ENCODE measurements around the gene FANK1.
A peak's percentile ranks its signal among the peaks of the same experiment; 100 is the strongest.

The FANK1 gene

GRCh38 chr10:125976960-125977605, 80.7 kb downstream of the FANK1 start:
- H3K27me3 ChIP-seq, result no peaks in the 10 kb centered on the region
- no peak overlapping the region for H3K9ac ChIP-seq
- TF ChIP-seq Cebpa-rat (IDR thresholded peaks at IDR 0.05), result no peak
- no peak overlapping the region for H3K4me3 ChIP-seq
- no peaks in the 10 kb centered on the region for H3K9me3 ChIP-seq
- H3K36me3 ChIP-seq, result no peaks in the 10 kb centered on the region
- H3K4me1 ChIP-seq, result no peaks in the 10 kb centered on the region
- H4K20me1 ChIP-seq, result no peaks in the 10 kb centered on the region
- H3K4me2 ChIP-seq, result no peak overlapping the region
- no peak overlapping the region for H3K27ac ChIP-seq

GRCh38 chr10:125979976-125980375, 83.6 kb downstream of the FANK1 start:
- Histone ChIP-seq H4K20me1 (no peaks in the 10 kb centered on the region), H3K9me3 (no peaks in the 10 kb centered on the region), H3K4me2 (no peak overlapping the region), H3K4me1 (no peaks in the 10 kb centered on the region), H3K27me3 (no peaks in the 10 kb centered on the region), H3K36me3 (no peaks in the 10 kb centered on the region), H3K4me3 (no peak overlapping the region), H3K9ac (no peak overlapping the region), H3K27ac (no peak overlapping the region)
- no peak for TF ChIP-seq Cebpa-rat (IDR thresholded peaks at IDR 0.05)

- Histone ChIP-seq H3K27ac (no peak overlapping the region), H3K27me3 (no peaks in the 10 kb centered on the region), H3K9me3 (no peaks in the 10 kb centered on the region), H3K4me2 (no peak overlapping the region), H3K4me3 (no peak overlapping the region), H3K9ac (no peak overlapping the region), H4K20me1 (no peaks in the 10 kb centered on the region), H3K4me1 (no peaks in the 10 kb centered on the region), H3K36me3 (no peaks in the 10 kb centered on the region)
- TF ChIP-seq Cebpa-rat (IDR thresholded peaks at IDR 0.05), result no peak
These were observed 84.2 kb downstream of the FANK1 start for GRCh38 chr10:125980521-125981035.

- TF ChIP-seq Cebpa-rat (IDR thresholded peaks at IDR 0.05), result no peak
- Histone ChIP-seq H3K9me3 (no peaks in the 10 kb centered on the region), H3K4me2 (no peak overlapping the region), H4K20me1 (no peaks in the 10 kb centered on the region), H3K27ac (no peak overlapping the region), H3K4me3 (no peak overlapping the region), H3K9ac (no peak overlapping the region), H3K4me1 (no peaks in the 10 kb centered on the region), H3K36me3 (no peaks in the 10 kb centered on the region), H3K27me3 (no peaks in the 10 kb centered on the region)
These were observed 86.0 kb downstream of the FANK1 start for GRCh38 chr10:125982260-125982948.

GRCh38 chr10:125983161-125983560, 86.8 kb downstream of the FANK1 start:
- H3K4me2 ChIP-seq, result no peak overlapping the region
- H4K20me1 ChIP-seq, result no peaks in the 10 kb centered on the region
- H3K27ac ChIP-seq, result no peak overlapping the region
- H3K36me3 ChIP-seq, result no peaks in the 10 kb centered on the region
- H3K4me3 ChIP-seq, result no peak overlapping the region
- no peak for TF ChIP-seq Cebpa-rat (IDR thresholded peaks at IDR 0.05)
- no peaks in the 10 kb centered on the region for H3K27me3 ChIP-seq
- H3K9me3 ChIP-seq, result no peaks in the 10 kb centered on the region
- no peak overlapping the region for H3K9ac ChIP-seq
- no peaks in the 10 kb centered on the region for H3K4me1 ChIP-seq

GRCh38 chr10:125983656-125984055, 87.3 kb downstream of the FANK1 start:
- H3K27ac ChIP-seq, result no peak overlapping the region
- no peaks in the 10 kb centered on the region for H4K20me1 ChIP-seq
- H3K9me3 ChIP-seq, result no peaks in the 10 kb centered on the region
- no peak overlapping the region for H3K4me3 ChIP-seq
- no peak overlapping the region for H3K4me2 ChIP-seq
- TF ChIP-seq Cebpa-rat (IDR thresholded peaks at IDR 0.05), result no peak
- no peaks in the 10 kb centered on the region for H3K4me1 ChIP-seq
- no peak overlapping the region for H3K9ac ChIP-seq
- no peaks in the 10 kb centered on the region for H3K36me3 ChIP-seq
- H3K27me3 ChIP-seq, result no peaks in the 10 kb centered on the region

- Histone ChIP-seq H4K20me1 (no peaks in the 10 kb centered on the region), H3K36me3 (no peaks in the 10 kb centered on the region), H3K4me3 (no peak overlapping the region), H3K27ac (no peak overlapping the region), H3K27me3 (no peaks in the 10 kb centered on the region), H3K4me1 (no peaks in the 10 kb centered on the region), H3K9ac (no peak overlapping the region), H3K4me2 (no peak overlapping the region), H3K9me3 (no peaks in the 10 kb centered on the region)
- no peak for TF ChIP-seq Cebpa-rat (IDR thresholded peaks at IDR 0.05)
These were observed 88.0 kb downstream of the FANK1 start for GRCh38 chr10:125984346-125984745.

- H3K36me3 ChIP-seq, result no peaks in the 10 kb centered on the region
- no peak overlapping the region for H3K4me2 ChIP-seq
- H3K4me3 ChIP-seq, result no peak overlapping the region
- TF ChIP-seq Cebpa-rat (IDR thresholded peaks at IDR 0.05), result no peak
- no peak overlapping the region for H3K9ac ChIP-seq
- no peak overlapping the region for H3K27ac ChIP-seq
- no peaks in the 10 kb centered on the region for H3K4me1 ChIP-seq
- no peaks in the 10 kb centered on the region for H4K20me1 ChIP-seq
- H3K9me3 ChIP-seq, result no peaks in the 10 kb centered on the region
- no peaks in the 10 kb centered on the region for H3K27me3 ChIP-seq
These were observed 88.6 kb downstream of the FANK1 start for GRCh38 chr10:125984865-125985495.

- no peaks in the 10 kb centered on the region for H3K36me3 ChIP-seq
- H3K4me3 ChIP-seq, result no peak overlapping the region
- no peak overlapping the region for H3K27ac ChIP-seq
- H4K20me1 ChIP-seq, result no peaks in the 10 kb centered on the region
- peaks cover 2% of the 10 kb centered on the region; the same call in 1 of the 2 replicates for H3K9me3 ChIP-seq
- no peak for TF ChIP-seq Cebpa-rat (IDR thresholded peaks at IDR 0.05)
- H3K27me3 ChIP-seq, result no peaks in the 10 kb centered on the region
- no peaks in the 10 kb centered on the region for H3K4me1 ChIP-seq
- no peak overlapping the region for H3K9ac ChIP-seq
- H3K4me2 ChIP-seq, result peak overlapping the region; percentile 20; the same call in 1 of the 2 replicates
These were observed 89.3 kb downstream of the FANK1 start for GRCh38 chr10:125985557-125986240.

Measured in BLaER1 (cell line).